Measurements from ENCODE around the gene CCN5. TPM values are rescaled to one million over a fixed set of nuclear protein-coding genes. Genes with fewer than 3 reads are reported as not detected.
A peak's percentile ranks its signal among the peaks of the same experiment; 100 is the strongest.

Gene CCN5
- total RNA-seq, 6 experiments from 2014 or later: 0.92 to 6.1 (median 1.5) TPM

DNA sequence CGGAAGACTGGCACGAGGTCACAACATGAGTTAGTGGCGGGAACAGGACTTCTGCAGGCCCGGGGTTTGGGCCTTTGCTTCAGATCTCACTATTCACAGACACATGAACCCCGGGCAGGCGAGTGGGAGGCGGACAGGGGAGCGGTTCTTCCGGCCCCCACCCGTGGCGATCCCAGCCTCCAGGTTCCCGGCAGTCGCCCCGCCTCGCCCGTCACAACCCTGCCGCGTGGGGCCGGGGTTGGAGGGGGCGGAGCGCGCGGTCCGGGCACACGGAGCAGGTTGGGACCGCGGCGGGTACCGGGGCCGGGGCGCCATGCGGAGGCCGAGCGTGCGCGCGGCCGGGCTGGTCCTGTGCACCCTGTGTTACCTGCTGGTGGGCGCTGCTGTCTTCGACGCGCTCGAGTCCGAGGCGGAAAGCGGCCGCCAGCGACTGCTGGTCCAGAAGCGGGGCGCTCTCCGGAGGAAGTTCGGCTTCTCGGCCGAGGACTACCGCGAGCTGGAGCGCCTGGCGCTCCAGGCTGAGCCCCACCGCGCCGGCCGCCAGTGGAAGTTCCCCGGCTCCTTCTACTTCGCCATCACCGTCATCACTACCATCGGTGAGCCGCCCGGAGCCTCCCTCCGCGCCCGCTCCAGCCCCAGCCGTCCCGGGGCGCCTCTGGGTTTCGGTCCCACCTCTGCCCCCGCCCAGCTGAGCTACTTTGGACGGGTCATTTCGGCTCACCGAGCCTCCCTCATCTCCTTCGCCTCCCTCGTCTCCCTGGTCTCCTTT, 30.6 kb downstream of the CCN5 start, which contains the start of gene KCNK15:
TSS of gene KCNK15 (plus strand) at position 268 of the 769 bp plus-strand sequence. CDS start at position 314, 46 bp downstream.
- ATAC-seq (peak; percentile 48 to 58 (median 52)), DNase-seq (peak in 1 of 3 donors; percentile 44)
- Histone ChIP-seq H3K36me3 (no peaks in the 10 kb centered on the region), H3K27me3 (peaks cover 0 to 4% of the 10 kb centered on the region in 2 donors), H3K27ac (no peak within 1 kb of the TSS), H3K4me3 (peak within 1 kb of the TSS; percentile 29 to 43 (median 37)), H3K9me3 (no peaks in the 10 kb centered on the region), H3K4me1 (peaks cover 0 to 19% (median 4%) of the 10 kb centered on the region in 4 donors)
- 7% methylated on average over 15 of the region's 81 CpGs for WGBS (ENCODE audit: insufficient coverage, low coverage, low lambda C conversion rate, missing lambda C conversion rate)
- TF ChIP-seq POLR2A (IDR thresholded peaks at IDR 0.05) (no peak), CTCF (IDR thresholded peaks at IDR 0.05) (no peak)
- intact Hi-C loops (cut with DNase I): no loop called here

- DNase-seq (no peak), ATAC-seq (no peak)
- Histone ChIP-seq H3K36me3 (no peaks in the 10 kb centered on the region), H3K9me3 (no peaks in the 10 kb centered on the region), H3K27ac (no peak overlapping the region), H3K4me1 (peaks cover 0 to 19% (median 4%) of the 10 kb centered on the region in 4 donors), H3K4me3 (peak overlapping the region; percentile 29 to 43 (median 37)), H3K27me3 (peaks cover 0 to 4% of the 10 kb centered on the region in 2 donors)
- WGBS (ENCODE audit: insufficient coverage, low coverage, low lambda C conversion rate, missing lambda C conversion rate): 13% methylated on average over 11 of the region's 12 CpGs
- TF ChIP-seq CTCF (IDR thresholded peaks at IDR 0.05) (no peak), POLR2A (IDR thresholded peaks at IDR 0.05) (no peak)
- intact Hi-C loops (cut with DNase I): no loop called here
Observed at GRCh38 chr20:44746367-44747165, 31.4 kb downstream of the CCN5 start.

DNA sequence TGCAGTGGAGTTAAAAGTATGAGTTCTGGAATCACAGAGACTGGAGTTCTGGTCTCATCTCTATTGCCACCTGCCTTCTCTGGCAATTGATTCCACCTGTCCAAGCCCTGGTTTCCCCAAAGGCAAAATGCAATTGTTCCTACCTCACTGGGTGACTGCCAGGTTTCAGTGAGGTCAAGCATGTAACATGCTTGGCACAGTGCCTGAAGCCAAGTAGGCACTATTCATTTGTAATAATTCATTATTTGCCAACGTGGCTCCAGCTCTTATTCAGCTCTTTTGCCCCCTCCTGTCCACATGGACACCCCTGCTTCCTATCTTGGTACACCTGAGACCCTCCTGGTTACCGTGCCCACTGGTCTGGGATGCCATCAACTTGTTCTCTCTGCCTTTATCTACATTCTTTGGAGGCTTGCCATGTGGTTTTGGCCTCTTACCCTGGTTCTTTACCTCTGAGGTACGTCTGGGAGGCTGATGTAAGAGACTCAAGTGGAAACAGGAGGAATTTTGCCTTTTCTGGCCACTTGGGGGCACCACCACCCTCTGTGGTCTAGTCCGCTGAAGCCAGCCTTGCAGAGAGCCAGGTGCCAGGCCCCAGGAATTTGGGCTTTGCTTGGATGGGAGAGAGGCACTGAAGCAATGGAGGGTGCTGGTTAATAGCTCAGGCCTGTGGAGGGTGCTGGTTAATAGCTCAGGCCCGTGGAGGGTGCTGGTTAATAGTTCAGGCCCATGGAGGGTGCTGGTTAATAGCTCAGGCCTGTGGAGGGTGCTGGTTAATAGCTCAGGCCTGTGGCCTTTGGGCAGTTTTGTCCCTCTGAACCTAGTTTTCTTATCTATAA, 32.2 kb downstream of the CCN5 start:
- peak; percentile 46 to 68 (median 58) for ATAC-seq
- Histone ChIP-seq H3K36me3 (no peaks in the 10 kb centered on the region), H3K27ac (no peak overlapping the region), H3K4me3 (no peak overlapping the region), H3K4me1 (peaks cover 0 to 19% (median 4%) of the 10 kb centered on the region in 4 donors), H3K27me3 (peaks cover 0 to 4% of the 10 kb centered on the region in 2 donors), H3K9me3 (no peaks in the 10 kb centered on the region)
- WGBS (ENCODE audit: insufficient coverage, low coverage, low lambda C conversion rate, missing lambda C conversion rate): 17% methylated on average over 4 of the region's 5 CpGs
- intact Hi-C loops (cut with DNase I): no loop called here
- peak in 2 of 3 donors; percentile 37 to 61 for DNase-seq
- TF ChIP-seq CTCF (IDR thresholded peaks at IDR 0.05) (peak; percentile 37 to 62 (median 58)), POLR2A (IDR thresholded peaks at IDR 0.05) (no peak)

DNA sequence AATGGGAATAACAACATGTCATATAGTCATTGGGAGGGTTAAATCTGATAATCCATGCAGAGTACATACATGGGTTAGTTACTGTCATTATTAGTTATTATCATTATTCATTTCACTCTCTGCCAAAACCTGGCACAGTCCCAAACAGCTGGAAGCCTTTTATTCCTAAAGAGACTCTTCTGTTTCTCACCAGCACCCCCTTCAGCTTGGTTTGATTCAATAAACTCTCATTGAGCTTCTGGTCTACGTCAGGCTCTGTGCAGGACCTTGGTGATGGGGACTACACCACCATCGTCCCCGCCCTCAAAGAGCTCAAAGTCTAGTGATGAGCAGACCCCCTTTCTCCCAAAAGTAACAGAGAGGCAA, 32.8 kb downstream of the CCN5 start:
- 73% methylated on average over 3 of the region's 3 CpGs for WGBS (ENCODE audit: insufficient coverage, low coverage, low lambda C conversion rate, missing lambda C conversion rate)
- peaks cover 0 to 19% (median 4%) of the 10 kb centered on the region in 4 donors for H3K4me1 ChIP-seq
- no peaks in the 10 kb centered on the region for H3K36me3 ChIP-seq
- DNase-seq: no peak
- H3K4me3 ChIP-seq: no peak overlapping the region
- intact Hi-C loops (cut with DNase I): no loop called here
- ATAC-seq: no peak
- H3K27ac ChIP-seq: no peak overlapping the region
- peaks cover 0 to 4% of the 10 kb centered on the region in 2 donors for H3K27me3 ChIP-seq
- no peak for TF ChIP-seq CTCF (IDR thresholded peaks at IDR 0.05)
- TF ChIP-seq POLR2A (IDR thresholded peaks at IDR 0.05): no peak
- no peaks in the 10 kb centered on the region for H3K9me3 ChIP-seq
